Neural progenitor cell (in vitro differentiated cells): ENCODE results near the gene PRKCE.

Source experiments
- CTCF ChIP-seq: fragments of 200-600 bp; sonication (generic); IDR thresholded peaks from 2 replicates; pipeline ENCODE4 v1.5.1; 2017; ENCODE audit warnings: antibody characterized with exemption, mild to moderate bottlenecking
- EZH2phosphoT487 ChIP-seq: fragments of 200-600 bp; sonication (generic); IDR thresholded peaks from 2 replicates; pipeline ENCODE4 v1.6.1; 2017; ENCODE audit warnings: antibody characterized with exemption

- TF ChIP-seq CTCF (no peak), EZH2phosphoT487 (no peak)
Measured at GRCh38 chr2:46184794-46185583, 533.5 kb downstream of the PRKCE start.
